ENCODE measurements around the gene COL6A2. TPM values are rescaled to one million over a fixed set of nuclear protein-coding genes. Genes with fewer than 3 reads are reported as not detected.

The COL6A2 gene
- total and polyA plus RNA-seq, 10 of the 15 experiments (the other 5 are each of a cell fraction or from before 2014, with no cell fraction given), result 0.16 to 1.3 (median 0.34) TPM; not detected in 7

GRCh38 chr21:46061063-46061462 lies 36.8 kb upstream of the COL6A2 start:
- BruUV-seq (replicated peaks), result no TSS peak
- CTCF ChIA-PET, result no interaction called here
- H3K27me3 ChIP-seq (replicated peaks in 1 of 2; ENCODE audit: control insufficient read depth in 2 of 2, insufficient read depth in 2 of 2, low read length in 1 of 2), result no peaks in the 10 kb centered on the region
- H4K20me1 ChIP-seq (ENCODE audit: control insufficient read depth, insufficient read depth), result no peaks in the 10 kb centered on the region
- no peak overlapping the region for H3K4me2 ChIP-seq (ENCODE audit: control insufficient read depth, insufficient read depth)
- H3K79me2 ChIP-seq (ENCODE audit: control insufficient read depth, insufficient read depth, low read length), result no peaks in the 10 kb centered on the region
- ATAC-seq, result no peak
- no peak for TF ChIP-seq HCFC1 (IDR thresholded peaks at IDR 0.05; ENCODE audit: low read length)
- TF ChIP-seq RUNX3 (IDR thresholded peaks at IDR 0.05; ENCODE audit: low read length), result no peak
- H3K36me3 ChIP-seq (ENCODE audit: control insufficient read depth in 2 of 2, insufficient read depth in 2 of 2, low read length in 1 of 2), result no peaks in the 10 kb centered on the region
- intact Hi-C loops (cut with micrococcal nuclease; ENCODE audit: unreplicated experiment), result no loop called here
- 53% methylated on average over 6 of the region's 6 CpGs for WGBS (ENCODE audit: insufficient coverage, insufficient replicate concordance, low lambda C conversion rate, missing lambda C conversion rate)
- H3K27ac ChIP-seq (ENCODE audit: control insufficient read depth, insufficient read depth), result no peak overlapping the region
- DNase-seq (ENCODE audit: low read depth, low spot score), result no peak
- H2AFZ ChIP-seq (ENCODE audit: control insufficient read depth, low read depth, low read length), result no peak overlapping the region
- H3K9ac ChIP-seq (ENCODE audit: control insufficient read depth, insufficient read depth, low read length), result no peak overlapping the region
- in situ Hi-C loops (cut with MboI), result no loop called here
- H3K9me3 ChIP-seq (replicated peaks; ENCODE audit: control insufficient read depth, insufficient read depth, low read length), result no peaks in the 10 kb centered on the region; the same call in 2 of the 3 replicates
- no peak overlapping the region for H3K4me3 ChIP-seq
- no peak for FAIRE-seq
- POLR2A ChIA-PET, result no interaction called here
- peaks cover 3% of the 10 kb centered on the region; the same call in 1 of the 2 replicates for H3K4me1 ChIP-seq (ENCODE audit: control insufficient read depth, insufficient read depth, low read length)
- SMC1A ChIA-PET (ENCODE audit: uncharacterized antibody, unreplicated experiment), result no interaction called here
- RAD21 ChIA-PET (ENCODE audit: unreplicated experiment), result no interaction called here

GRCh38 chr21:46061518-46061917 lies 36.4 kb upstream of the COL6A2 start:
- 14% methylated on average over 6 of the region's 6 CpGs for WGBS (ENCODE audit: insufficient coverage, insufficient replicate concordance, low lambda C conversion rate, missing lambda C conversion rate)
- ChIA-PET SMC1A (ENCODE audit: uncharacterized antibody, unreplicated experiment) (no interaction called here), POLR2A (no interaction called here), CTCF (no interaction called here), RAD21 (ENCODE audit: unreplicated experiment) (no interaction called here)
- in situ Hi-C loops (cut with MboI), result no loop called here
- H3K4me2 ChIP-seq (ENCODE audit: control insufficient read depth, insufficient read depth), result no peak overlapping the region
- H3K4me3 ChIP-seq, result no peak overlapping the region
- H3K9me3 ChIP-seq (replicated peaks; ENCODE audit: control insufficient read depth, insufficient read depth, low read length), result no peaks in the 10 kb centered on the region; the same call in 2 of the 3 replicates
- H3K9ac ChIP-seq (ENCODE audit: control insufficient read depth, insufficient read depth, low read length), result no peak overlapping the region
- H3K27ac ChIP-seq (ENCODE audit: control insufficient read depth, insufficient read depth), result no peak overlapping the region
- DNase-seq (ENCODE audit: low read depth, low spot score) (no peak), FAIRE-seq (no peak), ATAC-seq (no peak)
- BruUV-seq (replicated peaks), result no TSS peak
- H3K27me3 ChIP-seq (replicated peaks in 1 of 2; ENCODE audit: control insufficient read depth in 2 of 2, insufficient read depth in 2 of 2, low read length in 1 of 2), result no peaks in the 10 kb centered on the region
- H3K36me3 ChIP-seq (ENCODE audit: control insufficient read depth in 2 of 2, insufficient read depth in 2 of 2, low read length in 1 of 2), result no peaks in the 10 kb centered on the region
- H2AFZ ChIP-seq (ENCODE audit: control insufficient read depth, low read depth, low read length), result no peak overlapping the region
- no peaks in the 10 kb centered on the region for H3K79me2 ChIP-seq (ENCODE audit: control insufficient read depth, insufficient read depth, low read length)
- no peaks in the 10 kb centered on the region for H4K20me1 ChIP-seq (ENCODE audit: control insufficient read depth, insufficient read depth)
- intact Hi-C loops (cut with micrococcal nuclease; ENCODE audit: unreplicated experiment), result no loop called here
- peaks cover 3% of the 10 kb centered on the region; the same call in 1 of the 2 replicates for H3K4me1 ChIP-seq (ENCODE audit: control insufficient read depth, insufficient read depth, low read length)
- TF ChIP-seq PBX3 (IDR thresholded peaks at IDR 0.05; ENCODE audit: insufficient replicate concordance, low read depth, low read length) (no peak), E2F8 (IDR thresholded peaks at IDR 0.05; ENCODE audit: low read depth, partially characterized antibody) (no peak), YY1 (IDR thresholded peaks at IDR 0.05; ENCODE audit: low read depth, low read length) (no peak), HSF1 (IDR thresholded peaks at IDR 0.05; ENCODE audit: low read depth, low read length) (no peak), CHD4 (IDR thresholded peaks at IDR 0.05) (no peak), CBX5 (IDR thresholded peaks at IDR 0.05; ENCODE audit: low read depth) (no peak)
